RWPE1 (cell line): ENCODE data around the gene GAGE12F.
"Not testable (repeated sequence)": the region's sequence is repeated elsewhere in the genome, so short reads cannot be mapped to it uniquely, and the experiment has no call there.

Source experiments
- CTCF ChIA-PET: fragments of 350-600 bp; sonication (Branson Sonifier 250); formaldehyde crosslinking; extraction: SDS; loops from one replicate; lab custom pipeline; 2021; lab: Yijun Ruan, JAX
- POLR2A ChIA-PET: fragments of 400-600 bp; formaldehyde crosslinking; extraction: SDS; loops from one replicate; lab custom pipeline; 2020; ENCODE audit warnings: antibody characterized with exemption; ENCODE audit not compliant: low non-redundant PET; lab: Yijun Ruan, JAX
- DNase-seq: peaks from one replicate; pipeline ENCODE4 v3.0.0; 2012; ENCODE audit warnings: low spot score
- H3K27ac ChIP-seq: fragments of 450-650 bp; 2 replicates; pipeline ENCODE4 v1.5.1; 2017

The GAGE12F gene, protein sequence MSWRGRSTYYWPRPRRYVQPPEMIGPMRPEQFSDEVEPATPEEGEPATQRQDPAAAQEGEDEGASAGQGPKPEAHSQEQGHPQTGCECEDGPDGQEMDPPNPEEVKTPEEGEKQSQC

DNA sequence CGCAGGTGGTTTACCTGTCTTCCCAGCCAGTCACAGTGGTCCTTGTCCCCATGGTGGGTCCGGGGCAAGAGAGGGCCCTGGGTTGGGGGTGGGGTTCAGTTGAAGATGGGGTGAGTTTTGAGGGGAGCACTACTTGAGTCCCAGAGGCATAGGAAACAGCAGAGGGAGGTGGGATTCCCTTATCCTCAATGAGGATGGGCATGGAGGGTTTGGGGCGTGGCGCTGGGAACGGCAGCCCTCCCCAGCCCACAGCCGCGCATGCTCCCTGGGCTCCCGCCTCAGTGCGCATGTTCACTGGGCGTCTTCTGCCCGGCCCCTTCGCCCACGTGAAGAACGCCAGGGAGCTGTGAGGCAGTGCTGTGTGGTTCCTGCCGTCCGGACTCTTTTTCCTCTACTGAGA, at the start of gene GAGE12F:
GAGE12F (plus strand) TSS at position 301 of the 400 bp plus-strand sequence. CDS start 1,155 bp downstream, outside the sequence.
- H3K27ac ChIP-seq, CTCF ChIA-PET, DNase-seq, POLR2A ChIA-PET: not testable (repeated sequence)

DNA sequence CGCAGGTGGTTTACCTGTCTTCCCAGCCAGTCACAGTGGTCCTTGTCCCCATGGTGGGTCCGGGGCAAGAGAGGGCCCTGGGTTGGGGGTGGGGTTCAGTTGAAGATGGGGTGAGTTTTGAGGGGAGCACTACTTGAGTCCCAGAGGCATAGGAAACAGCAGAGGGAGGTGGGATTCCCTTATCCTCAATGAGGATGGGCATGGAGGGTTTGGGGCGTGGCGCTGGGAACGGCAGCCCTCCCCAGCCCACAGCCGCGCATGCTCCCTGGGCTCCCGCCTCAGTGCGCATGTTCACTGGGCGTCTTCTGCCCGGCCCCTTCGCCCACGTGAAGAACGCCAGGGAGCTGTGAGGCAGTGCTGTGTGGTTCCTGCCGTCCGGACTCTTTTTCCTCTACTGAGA, 28.8 kb upstream of the GAGE12F start, which contains the start of gene GAGE12C:
GAGE12C (plus strand) TSS at position 301 of the 400 bp plus-strand sequence. CDS start 1,155 bp downstream, outside the sequence.
- H3K27ac ChIP-seq, POLR2A ChIA-PET, DNase-seq, CTCF ChIA-PET: not testable (repeated sequence)

DNA sequence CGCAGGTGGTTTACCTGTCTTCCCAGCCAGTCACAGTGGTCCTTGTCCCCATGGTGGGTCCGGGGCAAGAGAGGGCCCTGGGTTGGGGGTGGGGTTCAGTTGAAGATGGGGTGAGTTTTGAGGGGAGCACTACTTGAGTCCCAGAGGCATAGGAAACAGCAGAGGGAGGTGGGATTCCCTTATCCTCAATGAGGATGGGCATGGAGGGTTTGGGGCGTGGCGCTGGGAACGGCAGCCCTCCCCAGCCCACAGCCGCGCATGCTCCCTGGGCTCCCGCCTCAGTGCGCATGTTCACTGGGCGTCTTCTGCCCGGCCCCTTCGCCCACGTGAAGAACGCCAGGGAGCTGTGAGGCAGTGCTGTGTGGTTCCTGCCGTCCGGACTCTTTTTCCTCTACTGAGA, 19.2 kb upstream of the GAGE12F start, which contains the start of gene GAGE12D:
GAGE12D (plus strand) TSS at position 301 of the 400 bp plus-strand sequence. CDS start 1,155 bp downstream, outside the sequence.
- POLR2A ChIA-PET, result not testable (repeated sequence)

DNA sequence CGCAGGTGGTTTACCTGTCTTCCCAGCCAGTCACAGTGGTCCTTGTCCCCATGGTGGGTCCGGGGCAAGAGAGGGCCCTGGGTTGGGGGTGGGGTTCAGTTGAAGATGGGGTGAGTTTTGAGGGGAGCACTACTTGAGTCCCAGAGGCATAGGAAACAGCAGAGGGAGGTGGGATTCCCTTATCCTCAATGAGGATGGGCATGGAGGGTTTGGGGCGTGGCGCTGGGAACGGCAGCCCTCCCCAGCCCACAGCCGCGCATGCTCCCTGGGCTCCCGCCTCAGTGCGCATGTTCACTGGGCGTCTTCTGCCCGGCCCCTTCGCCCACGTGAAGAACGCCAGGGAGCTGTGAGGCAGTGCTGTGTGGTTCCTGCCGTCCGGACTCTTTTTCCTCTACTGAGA, 9.7 kb upstream of the GAGE12F start, which contains the start of gene GAGE12E:
GAGE12E (plus strand) TSS at position 301 of the 400 bp plus-strand sequence. CDS start 1,155 bp downstream, outside the sequence.
- CTCF ChIA-PET, H3K27ac ChIP-seq, DNase-seq, POLR2A ChIA-PET: not testable (repeated sequence)

More for the DNA sequence above, 19.2 kb upstream of the GAGE12F start, which contains the start of gene GAGE12D:
- DNase-seq, CTCF ChIA-PET, H3K27ac ChIP-seq: not testable (repeated sequence)

DNA sequence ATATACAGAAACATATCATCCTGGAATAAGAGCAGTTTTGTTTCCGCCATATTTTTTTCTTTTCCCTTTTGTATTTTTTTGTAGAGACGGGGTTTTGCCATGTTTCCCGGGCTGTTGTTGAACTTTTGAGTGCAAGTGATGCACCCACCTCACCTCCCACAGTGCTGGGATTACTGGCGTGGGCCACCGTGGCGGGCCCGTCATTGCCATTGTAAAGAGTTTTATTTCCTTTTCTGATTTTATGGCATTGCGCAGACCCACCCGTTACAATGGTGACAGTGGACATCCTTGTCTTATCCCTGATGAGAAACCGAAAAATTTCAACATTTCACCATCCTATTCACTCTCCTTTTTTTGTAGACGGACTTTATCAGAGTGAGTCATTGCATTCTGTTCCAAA, 8.1 kb downstream of the GAGE12F start:
- CTCF ChIA-PET, DNase-seq, POLR2A ChIA-PET, H3K27ac ChIP-seq: not testable (repeated sequence)

DNA sequence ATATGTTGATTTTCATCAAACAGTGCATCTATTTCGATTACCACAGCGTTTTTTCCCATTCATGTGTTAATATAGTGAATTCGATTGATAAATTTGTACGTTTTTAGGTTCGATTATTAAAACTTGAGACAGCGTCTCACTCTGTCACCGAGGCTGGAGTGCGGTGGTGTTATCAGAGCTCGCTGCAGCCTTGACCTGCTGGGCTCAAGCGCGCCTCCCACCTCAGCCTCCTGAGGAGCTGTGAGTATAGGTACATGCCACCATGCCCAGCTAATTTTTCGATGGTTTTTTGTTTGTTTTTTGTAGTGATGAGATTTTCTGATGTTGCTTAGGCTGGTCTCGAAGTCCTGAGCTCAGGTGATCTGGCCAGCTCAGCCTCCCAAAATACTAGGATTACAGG, 8.5 kb downstream of the GAGE12F start:
- CTCF ChIA-PET, H3K27ac ChIP-seq, POLR2A ChIA-PET, DNase-seq: not testable (repeated sequence)

DNA sequence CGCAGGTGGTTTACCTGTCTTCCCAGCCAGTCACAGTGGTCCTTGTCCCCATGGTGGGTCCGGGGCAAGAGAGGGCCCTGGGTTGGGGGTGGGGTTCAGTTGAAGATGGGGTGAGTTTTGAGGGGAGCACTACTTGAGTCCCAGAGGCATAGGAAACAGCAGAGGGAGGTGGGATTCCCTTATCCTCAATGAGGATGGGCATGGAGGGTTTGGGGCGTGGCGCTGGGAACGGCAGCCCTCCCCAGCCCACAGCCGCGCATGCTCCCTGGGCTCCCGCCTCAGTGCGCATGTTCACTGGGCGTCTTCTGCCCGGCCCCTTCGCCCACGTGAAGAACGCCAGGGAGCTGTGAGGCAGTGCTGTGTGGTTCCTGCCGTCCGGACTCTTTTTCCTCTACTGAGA, 9.5 kb downstream of the GAGE12F start, which contains the start of gene GAGE12G:
GAGE12G (plus strand) TSS at position 301 of the 400 bp plus-strand sequence. CDS start 1,155 bp downstream, outside the sequence.
- H3K27ac ChIP-seq, CTCF ChIA-PET, POLR2A ChIA-PET, DNase-seq: not testable (repeated sequence)

DNA sequence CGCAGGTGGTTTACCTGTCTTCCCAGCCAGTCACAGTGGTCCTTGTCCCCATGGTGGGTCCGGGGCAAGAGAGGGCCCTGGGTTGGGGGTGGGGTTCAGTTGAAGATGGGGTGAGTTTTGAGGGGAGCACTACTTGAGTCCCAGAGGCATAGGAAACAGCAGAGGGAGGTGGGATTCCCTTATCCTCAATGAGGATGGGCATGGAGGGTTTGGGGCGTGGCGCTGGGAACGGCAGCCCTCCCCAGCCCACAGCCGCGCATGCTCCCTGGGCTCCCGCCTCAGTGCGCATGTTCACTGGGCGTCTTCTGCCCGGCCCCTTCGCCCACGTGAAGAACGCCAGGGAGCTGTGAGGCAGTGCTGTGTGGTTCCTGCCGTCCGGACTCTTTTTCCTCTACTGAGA, 19.0 kb downstream of the GAGE12F start, which contains the start of gene GAGE12H:
GAGE12H (plus strand) TSS at position 301 of the 400 bp plus-strand sequence. CDS start 1,155 bp downstream, outside the sequence.
- DNase-seq, H3K27ac ChIP-seq, CTCF ChIA-PET, POLR2A ChIA-PET: not testable (repeated sequence)

DNA sequence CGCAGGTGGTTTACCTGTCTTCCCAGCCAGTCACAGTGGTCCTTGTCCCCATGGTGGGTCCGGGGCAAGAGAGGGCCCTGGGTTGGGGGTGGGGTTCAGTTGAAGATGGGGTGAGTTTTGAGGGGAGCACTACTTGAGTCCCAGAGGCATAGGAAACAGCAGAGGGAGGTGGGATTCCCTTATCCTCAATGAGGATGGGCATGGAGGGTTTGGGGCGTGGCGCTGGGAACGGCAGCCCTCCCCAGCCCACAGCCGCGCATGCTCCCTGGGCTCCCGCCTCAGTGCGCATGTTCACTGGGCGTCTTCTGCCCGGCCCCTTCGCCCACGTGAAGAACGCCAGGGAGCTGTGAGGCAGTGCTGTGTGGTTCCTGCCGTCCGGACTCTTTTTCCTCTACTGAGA, 28.6 kb downstream of the GAGE12F start, which contains the start of gene GAGE2A:
GAGE2A (plus strand) TSS at position 301 of the 400 bp plus-strand sequence. CDS start 1,155 bp downstream, outside the sequence.
- DNase-seq, POLR2A ChIA-PET, CTCF ChIA-PET, H3K27ac ChIP-seq: not testable (repeated sequence)

DNA sequence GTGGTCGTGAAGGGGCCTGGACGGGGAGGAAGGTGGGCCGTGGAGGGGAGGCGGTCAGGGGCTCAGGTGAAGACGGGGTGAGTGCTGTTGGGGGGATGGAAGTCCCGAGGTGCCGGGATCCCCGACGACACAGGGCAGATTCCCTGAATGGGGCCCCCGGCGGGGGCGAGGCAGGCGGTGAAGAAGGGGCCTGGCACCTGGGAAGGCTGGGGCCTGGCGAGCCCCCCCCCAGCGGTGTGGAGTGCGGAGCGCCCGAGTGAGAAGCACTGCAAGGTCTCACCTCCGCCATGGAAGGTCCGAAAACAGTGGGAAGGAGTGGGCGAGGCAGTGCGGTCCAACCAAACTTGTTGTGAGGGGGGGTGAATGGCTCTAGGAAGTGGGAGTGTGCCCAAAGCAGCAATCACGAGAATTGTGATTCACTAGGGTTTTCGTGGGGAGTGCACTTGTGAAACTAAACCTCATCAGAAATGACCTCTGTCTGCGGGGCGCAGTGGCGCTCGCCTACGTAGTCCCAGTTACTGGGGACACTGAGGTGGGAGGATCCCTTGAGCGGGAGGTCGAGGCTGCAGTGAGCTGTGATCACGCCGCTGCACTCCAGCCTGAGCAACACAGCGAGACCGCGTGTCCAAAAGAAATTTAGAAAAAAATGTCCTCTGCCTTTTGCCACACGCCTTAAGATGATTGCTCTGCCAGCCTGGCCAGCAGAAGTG, 29.3 kb downstream of the GAGE12F start:
- POLR2A ChIA-PET, H3K27ac ChIP-seq, CTCF ChIA-PET, DNase-seq: not testable (repeated sequence)

DNA sequence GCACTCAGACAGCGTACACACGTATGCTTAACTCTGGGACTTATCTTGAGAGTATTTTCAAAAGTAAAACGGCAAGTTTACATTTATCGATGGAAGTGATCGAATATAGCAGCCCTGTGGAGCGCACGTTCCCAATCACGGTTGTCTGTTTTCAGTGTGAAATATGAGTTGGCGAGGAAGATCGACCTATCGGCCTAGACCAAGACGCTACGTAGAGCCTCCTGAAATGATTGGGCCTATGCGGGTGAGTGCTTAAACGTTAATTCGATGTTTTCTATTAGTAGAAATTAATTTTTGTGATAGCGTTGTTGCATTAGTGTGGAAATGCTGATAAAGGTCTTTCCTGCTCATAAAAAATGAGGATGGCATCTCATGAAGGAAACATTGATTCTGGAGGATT, 29.8 kb downstream of the GAGE12F start:
- H3K27ac ChIP-seq, DNase-seq, CTCF ChIA-PET, POLR2A ChIA-PET: not testable (repeated sequence)

DNA sequence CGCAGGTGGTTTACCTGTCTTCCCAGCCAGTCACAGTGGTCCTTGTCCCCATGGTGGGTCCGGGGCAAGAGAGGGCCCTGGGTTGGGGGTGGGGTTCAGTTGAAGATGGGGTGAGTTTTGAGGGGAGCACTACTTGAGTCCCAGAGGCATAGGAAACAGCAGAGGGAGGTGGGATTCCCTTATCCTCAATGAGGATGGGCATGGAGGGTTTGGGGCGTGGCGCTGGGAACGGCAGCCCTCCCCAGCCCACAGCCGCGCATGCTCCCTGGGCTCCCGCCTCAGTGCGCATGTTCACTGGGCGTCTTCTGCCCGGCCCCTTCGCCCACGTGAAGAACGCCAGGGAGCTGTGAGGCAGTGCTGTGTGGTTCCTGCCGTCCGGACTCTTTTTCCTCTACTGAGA, 38.1 kb downstream of the GAGE12F start, which contains the start of gene GAGE1:
GAGE1 (plus strand) TSS at position 301 of the 400 bp plus-strand sequence. CDS start 1,155 bp downstream, outside the sequence.
- DNase-seq, POLR2A ChIA-PET, H3K27ac ChIP-seq, CTCF ChIA-PET: not testable (repeated sequence)
